Mammary epithelial cell (primary cell): ENCODE measurements around the gene OSBPL7.

Experiments used
- EZH2 ChIP-seq: IDR thresholded peaks from 2 replicates; pipeline ENCODE4 v1.6.1; 2012; ENCODE audit warnings: low read length, inconsistent platforms, borderline replicate concordance
- TF ChIP-seq, protein P1 (sequence below), 2 donors: IDR thresholded peaks in 1 of 2; conservative IDR thresholded peaks in 1 of 2; 2 replicates each; pipeline ENCODE4 v1.5.1; 2011 to 2012; ENCODE audit warnings: inconsistent platforms in 2 of 2, low read length in 2 of 2, mild to moderate bottlenecking in 2 of 2, control low read depth in 1 of 2, low read depth in 1 of 2; ENCODE audit not compliant: insufficient read depth in 1 of 2; ENCODE audit errors: extremely low read depth in 1 of 2

DNA sequence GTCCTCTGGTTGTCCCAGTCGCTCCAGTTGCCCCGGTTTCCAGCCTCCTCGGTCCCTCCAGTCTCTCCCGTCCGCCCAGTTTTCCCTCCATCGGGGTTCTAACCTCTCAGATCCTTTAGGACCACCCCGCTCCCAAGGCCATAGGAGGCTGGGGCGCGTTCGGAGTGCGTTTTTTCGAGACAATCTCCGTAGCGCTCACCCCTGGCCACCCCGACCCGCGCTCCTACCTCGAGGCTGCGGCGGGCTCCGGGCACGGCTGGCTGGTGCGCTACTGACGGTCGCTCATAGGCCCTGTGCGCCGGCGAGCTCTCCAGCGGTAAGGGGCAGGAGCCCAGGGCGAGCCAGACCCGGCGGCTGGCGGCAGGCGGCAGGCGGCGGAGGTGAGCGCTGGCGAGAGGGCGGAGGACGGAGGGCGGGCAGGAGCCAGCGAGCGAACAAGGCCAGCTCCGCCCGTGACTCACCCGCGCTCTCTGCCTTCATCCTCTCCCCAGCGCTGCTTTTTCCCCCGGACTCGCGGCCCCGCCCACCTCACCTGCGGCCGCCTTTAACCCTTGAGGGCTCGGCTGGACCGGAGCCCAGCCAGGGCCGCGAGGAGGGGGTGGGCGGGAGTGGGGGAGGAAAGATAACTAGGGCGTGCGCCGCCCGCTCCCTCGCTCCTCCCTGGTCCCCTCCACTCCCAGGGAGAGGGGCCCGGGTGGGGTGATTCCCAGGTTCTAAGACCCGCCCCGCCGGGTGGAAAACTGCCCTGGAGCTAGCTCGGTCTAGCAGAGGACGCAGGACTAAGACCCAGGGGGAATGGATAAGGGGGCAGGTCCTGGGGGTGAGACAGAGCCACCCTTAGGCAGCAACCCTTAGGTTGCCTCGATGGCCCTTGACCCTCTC lies 29.3 kb upstream of the OSBPL7 start, which contains the start of gene SP6:
- TF ChIP-seq, protein P1, sequence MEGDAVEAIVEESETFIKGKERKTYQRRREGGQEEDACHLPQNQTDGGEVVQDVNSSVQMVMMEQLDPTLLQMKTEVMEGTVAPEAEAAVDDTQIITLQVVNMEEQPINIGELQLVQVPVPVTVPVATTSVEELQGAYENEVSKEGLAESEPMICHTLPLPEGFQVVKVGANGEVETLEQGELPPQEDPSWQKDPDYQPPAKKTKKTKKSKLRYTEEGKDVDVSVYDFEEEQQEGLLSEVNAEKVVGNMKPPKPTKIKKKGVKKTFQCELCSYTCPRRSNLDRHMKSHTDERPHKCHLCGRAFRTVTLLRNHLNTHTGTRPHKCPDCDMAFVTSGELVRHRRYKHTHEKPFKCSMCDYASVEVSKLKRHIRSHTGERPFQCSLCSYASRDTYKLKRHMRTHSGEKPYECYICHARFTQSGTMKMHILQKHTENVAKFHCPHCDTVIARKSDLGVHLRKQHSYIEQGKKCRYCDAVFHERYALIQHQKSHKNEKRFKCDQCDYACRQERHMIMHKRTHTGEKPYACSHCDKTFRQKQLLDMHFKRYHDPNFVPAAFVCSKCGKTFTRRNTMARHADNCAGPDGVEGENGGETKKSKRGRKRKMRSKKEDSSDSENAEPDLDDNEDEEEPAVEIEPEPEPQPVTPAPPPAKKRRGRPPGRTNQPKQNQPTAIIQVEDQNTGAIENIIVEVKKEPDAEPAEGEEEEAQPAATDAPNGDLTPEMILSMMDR (conservative IDR thresholded peaks at IDR 0.05 in 1 of 2, IDR thresholded peaks at IDR 0.05 in 1 of 2; ENCODE audit: extremely low read depth in 1 of 2, insufficient read depth in 1 of 2, low read depth in 1 of 2, low read length in 2 of 2) = peak in 1 of 2 donors; percentile 45
- no peak for TF ChIP-seq EZH2
